Adrenal gland (tissue), 12 donors: Measurements from ENCODE around the gene SPTBN1. TPM values are rescaled to one million over a fixed set of nuclear protein-coding genes. Genes with fewer than 3 reads are reported as not detected.

Experiments used
- DNase-seq, 7 donors: peaks; one replicate each; pipeline ENCODE4 v3.0.0-alpha.2; 2019 to 2020
- H3K27ac ChIP-seq, 5 donors: fragments of 200-600 bp; sonication (generic) in 4 of 5; 1 replicate in 3 of 5; 2 replicates in 2 of 5; pipeline versions ENCODE4 v1.5.1 to v1.8.0; 2016 to 2020; ENCODE audit warnings: mild to moderate bottlenecking in 1 of 5
- H3K27me3 ChIP-seq: fragments of 200-600 bp; 2 replicates; pipeline ENCODE4 v1.8.0; 2021
- H3K36me3 ChIP-seq, 2 donors: fragments of 200-600 bp; replicated peaks in 1 of 2; 1 replicate in 1 of 2; 2 replicates in 1 of 2; pipeline versions ENCODE4 v1.5.1 to v1.8.0; 2018 to 2022
- H3K4me1 ChIP-seq, 2 donors: fragments of 200-600 bp; replicated peaks in 1 of 2; 1 replicate in 1 of 2; 2 replicates in 1 of 2; pipeline versions ENCODE4 v1.5.1 to v1.8.0; 2018 to 2021
- H3K4me3 ChIP-seq, 4 donors: fragments of 200-600 bp; sonication (generic) in 3 of 4; one replicate each; pipeline ENCODE4 v1.5.1; 2016 to 2018
- H3K9me3 ChIP-seq, 3 donors: fragments of 200-600 bp; sonication (generic) in 1 of 3; replicated peaks in 1 of 3; 1 replicate in 2 of 3; 2 replicates in 1 of 3; pipeline versions ENCODE4 v1.5.1 to v1.8.0; 2016 to 2021
- CTCF ChIP-seq, 6 experiments: fragments of 450-650 bp in 4 of 6; fragments of 200-600 bp in 2 of 6; sonication (generic) in 1 of 6; IDR thresholded peaks; 1 replicate in 5 of 6; 2 replicates in 1 of 6; pipeline versions ENCODE4 v1.5.1 to v1.8.0; 2016 to 2021; ENCODE audit warnings: antibody characterized with exemption in 6 of 6, mild to moderate bottlenecking in 2 of 6, moderate library complexity in 1 of 6
- POLR2A ChIP-seq, 2 donors: fragments of 450-650 bp; IDR thresholded peaks; one replicate each; pipeline ENCODE4 v1.6.1; 2017; ENCODE audit warnings: antibody characterized with exemption in 2 of 2, mild to moderate bottlenecking in 2 of 2, moderate library complexity in 1 of 2
- WGBS, 4 donors: extraction: QIAGEN DNeasy Blood & Tissue Kit in 2 of 4; methylation state at CpG; one replicate each; pipeline versions ENCODE4 v1.1.5 to v1.1.7; 2013 to 2017; 5-methylcytosine and 5-hydroxymethylcytosine counted together
- intact Hi-C, 2 donors: fragments of 100-400 bp; cut with DNase I; formaldehyde crosslinking; loops; one replicate each; pipeline versions ENCODE4 v1.14.1 to v1.15.0; 2022 to 2023
- polyA plus RNA-seq, 3 donors: library from polyadenylated mRNA; stranded (reverse); fragments of 200-250 nt in 2 of 3; fragments of 350-450 nt in 1 of 3; fragmentation: Illumina TruSeq in 1 of 3; extraction: RNeasy Lipid Tissue Mini Kit (QIAGEN cat#74804) in 1 of 3; gene quantifications; one replicate each; pipeline ENCODE4 v1.2.3, GENCODE V29; 2013 to 2014
- total RNA-seq, 9 donors: library from RNA; depleted of rRNA in 4 of 9; stranded (reverse); fragments of >200 nt in 4 of 9; fragments of 120-200 nt in 1 of 9; fragmentation: NEBNext Ultra II Directional in 1 of 9; extraction: Animal tissue kit (Norgen Biotek cat#: 25700) in 1 of 9; gene quantifications; one replicate each; pipeline versions ENCODE4 v1.1.0 to v1.2.4, GENCODE V29; 2013 to 2023
- donor health status: healthy with polysubstance abuse.
- donor health status: Bipolar disorder and iron deficiency.
- donor health status: DM: yes; HTN: yes; CAD: no.
- donor health status: DM: no; HTN: no; CAD: no.
- donor health status: DM: no; HTN: no; CAD: no.
- donor health status: DM: yes; HTN: yes; CAD: no.

Gene SPTBN1
- total and polyA plus RNA-seq, 12 donors, result 72.9 to 653 (median 493) TPM

- TF ChIP-seq CTCF (IDR thresholded peaks at IDR 0.05) (no peak), POLR2A (IDR thresholded peaks at IDR 0.05) (no peak)
- no peak overlapping the region for H3K4me3 ChIP-seq
- 42 to 62% (median 54%) methylated on average over 3 of the region's 3 CpGs for WGBS, 4 donors
- no peaks in the 10 kb centered on the region for H3K9me3 ChIP-seq
- intact Hi-C loops, result no loop called here
- H3K4me1 ChIP-seq, result peaks cover 47 to 98% of the 10 kb centered on the region in 2 donors
- DNase-seq, result no peak
- peaks cover 0 to 77% of the 10 kb centered on the region in 2 donors for H3K36me3 ChIP-seq
- H3K27ac ChIP-seq, result peak overlapping the region; percentile 24 to 92 (median 79)
- H3K27me3 ChIP-seq, result no peaks in the 10 kb centered on the region
Observed at GRCh38 chr2:54635554-54636152, 179.5 kb downstream of the SPTBN1 start.

DNA sequence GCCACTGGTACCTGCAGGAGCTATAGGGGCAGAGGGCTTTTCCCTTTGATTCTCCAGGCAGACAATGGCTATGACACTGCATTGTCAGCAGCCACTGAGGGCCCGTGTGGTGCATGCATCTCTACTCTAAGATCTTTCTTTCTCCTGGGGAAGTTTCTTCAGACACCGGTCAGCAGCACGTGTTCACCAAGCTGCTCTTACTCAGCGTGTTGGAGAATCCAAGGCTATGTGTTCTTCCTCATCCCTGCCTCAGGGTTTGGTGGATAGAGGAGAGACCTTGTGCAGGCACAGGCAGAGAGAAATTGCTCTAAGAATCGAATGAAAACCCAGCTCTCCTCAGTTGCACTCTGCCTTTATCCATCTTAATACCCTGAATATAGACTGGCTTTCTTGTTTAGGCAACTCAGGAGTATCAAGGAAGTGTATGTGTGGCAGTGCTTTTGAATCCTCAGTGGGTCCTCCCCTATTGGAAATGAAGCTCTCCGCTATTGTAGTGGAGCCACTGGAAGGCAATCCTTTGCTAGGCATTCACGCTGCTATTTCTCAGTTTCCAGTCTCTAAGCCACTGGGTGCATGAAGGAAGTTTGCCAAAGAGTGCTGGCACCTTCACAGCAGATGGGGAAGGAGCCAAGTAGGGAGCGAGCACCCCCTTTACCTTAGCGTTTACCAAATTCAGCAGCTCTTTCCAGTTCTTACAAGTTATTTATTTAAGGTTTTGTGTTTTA, 180.4 kb downstream of the SPTBN1 start:
- peaks cover 56 to 98% of the 10 kb centered on the region in 2 donors for H3K4me1 ChIP-seq
- WGBS, 4 donors, result 50 to 59% (median 54%) methylated on average over 9 of the region's 9 CpGs
- no peaks in the 10 kb centered on the region for H3K9me3 ChIP-seq
- no peaks in the 10 kb centered on the region for H3K27me3 ChIP-seq
- peaks cover 0 to 68% of the 10 kb centered on the region in 2 donors for H3K36me3 ChIP-seq
- no peak for TF ChIP-seq CTCF (IDR thresholded peaks at IDR 0.05)
- TF ChIP-seq POLR2A (IDR thresholded peaks at IDR 0.05), result peak in 1 of 2 donors; percentile 37
- no peak overlapping the region for H3K4me3 ChIP-seq
- peak in 6 of 7 donors; percentile 48 to 74 (median 64) for DNase-seq
- intact Hi-C loops, result no loop called here
- H3K27ac ChIP-seq, result peak overlapping the region; percentile 24 to 92 (median 79)

- Histone ChIP-seq H3K27me3 (no peaks in the 10 kb centered on the region), H3K4me1 (peaks cover 62 to 96% of the 10 kb centered on the region in 2 donors), H3K27ac (peak overlapping the region in 3 of 5 donors; percentile 79 to 88 (median 84)), H3K4me3 (no peak overlapping the region), H3K9me3 (no peaks in the 10 kb centered on the region), H3K36me3 (peaks cover 0 to 59% of the 10 kb centered on the region in 2 donors)
- 74 to 86% (median 81%) methylated on average over 3 of the region's 3 CpGs for WGBS, 4 donors
- DNase-seq, result no peak
- TF ChIP-seq CTCF (IDR thresholded peaks at IDR 0.05) (no peak), POLR2A (IDR thresholded peaks at IDR 0.05) (no peak)
- intact Hi-C loops, result no loop called here
Observed at GRCh38 chr2:54638103-54638502, 182.0 kb downstream of the SPTBN1 start.

DNA sequence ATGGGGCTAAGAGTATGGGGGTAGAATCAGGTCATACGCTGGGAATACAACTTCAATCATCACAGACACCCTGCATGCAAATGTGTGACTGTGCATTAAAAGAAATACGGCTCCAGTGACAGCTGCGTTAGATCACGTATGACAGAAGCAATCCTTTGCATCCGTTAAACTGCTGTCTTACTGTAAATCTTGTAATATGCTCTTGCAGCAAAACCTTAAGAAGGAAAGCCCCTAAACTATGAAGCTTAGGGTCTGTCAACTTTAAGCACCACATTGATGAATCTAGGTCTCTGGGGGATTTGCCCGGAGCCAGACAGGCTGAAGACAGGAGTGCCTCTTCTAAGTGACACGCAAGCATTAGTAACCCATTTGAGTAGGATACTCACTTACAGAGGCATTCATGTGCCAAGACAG, 182.7 kb downstream of the SPTBN1 start:
- Histone ChIP-seq H3K27ac (peak overlapping the region; percentile 0 to 88 (median 79)), H3K4me3 (no peak overlapping the region), H3K9me3 (no peaks in the 10 kb centered on the region), H3K36me3 (peaks cover 0 to 59% of the 10 kb centered on the region in 2 donors), H3K27me3 (no peaks in the 10 kb centered on the region), H3K4me1 (peaks cover 61 to 90% of the 10 kb centered on the region in 2 donors)
- intact Hi-C loops, result no loop called here
- 66 to 78% (median 75%) methylated on average over 7 of the region's 7 CpGs for WGBS, 4 donors
- DNase-seq, result no peak
- TF ChIP-seq CTCF (IDR thresholded peaks at IDR 0.05) (no peak), POLR2A (IDR thresholded peaks at IDR 0.05) (no peak)
